ENCODE data around the gene EPHA5. TPM values are rescaled to one million over a fixed set of nuclear protein-coding genes. Genes with fewer than 3 reads are reported as not detected.

Gene EPHA5
- total RNA-seq, 3 donors from 2014 or later (not counting 1 experiment from before 2014, with no cell fraction given): not detected

GRCh38 chr4:65671372-65671771, 1.1 kb upstream of the EPHA5 start:
- Histone ChIP-seq H3K4me3 (ENCODE audit: low read length) (no peak overlapping the region), H3K27me3 (ENCODE audit: control insufficient read depth, insufficient read depth, low read length) (peaks cover 9% of the 10 kb centered on the region), H3K4me1 (ENCODE audit: control insufficient read depth, insufficient read depth, low read length) (no peaks in the 10 kb centered on the region), H3K9me3 (ENCODE audit: control insufficient read depth, insufficient read depth, low read length) (peaks cover 3% of the 10 kb centered on the region), H3K27ac (ENCODE audit: low read length) (no peak overlapping the region), H3K36me3 (ENCODE audit: control insufficient read depth, insufficient read depth, low read length) (no peaks in the 10 kb centered on the region)
- Mint-ChIP-seq H3K36me3 (peaks cover 13% of the 10 kb centered on the region), H3K27me3 (ENCODE audit: low read depth in 2 of 2) (peaks cover 28 to 34% of the 10 kb centered on the region in 2 donors), H3K4me3 (no peak overlapping the region), H3K9me3 (peaks cover 2 to 13% of the 10 kb centered on the region in 2 donors), H3K27ac (no peak overlapping the region), H3K4me1 (peaks cover 0 to 5% of the 10 kb centered on the region in 2 donors)
- DNase-seq (no peak), ATAC-seq (no peak)
- TF ChIP-seq, protein P1, sequence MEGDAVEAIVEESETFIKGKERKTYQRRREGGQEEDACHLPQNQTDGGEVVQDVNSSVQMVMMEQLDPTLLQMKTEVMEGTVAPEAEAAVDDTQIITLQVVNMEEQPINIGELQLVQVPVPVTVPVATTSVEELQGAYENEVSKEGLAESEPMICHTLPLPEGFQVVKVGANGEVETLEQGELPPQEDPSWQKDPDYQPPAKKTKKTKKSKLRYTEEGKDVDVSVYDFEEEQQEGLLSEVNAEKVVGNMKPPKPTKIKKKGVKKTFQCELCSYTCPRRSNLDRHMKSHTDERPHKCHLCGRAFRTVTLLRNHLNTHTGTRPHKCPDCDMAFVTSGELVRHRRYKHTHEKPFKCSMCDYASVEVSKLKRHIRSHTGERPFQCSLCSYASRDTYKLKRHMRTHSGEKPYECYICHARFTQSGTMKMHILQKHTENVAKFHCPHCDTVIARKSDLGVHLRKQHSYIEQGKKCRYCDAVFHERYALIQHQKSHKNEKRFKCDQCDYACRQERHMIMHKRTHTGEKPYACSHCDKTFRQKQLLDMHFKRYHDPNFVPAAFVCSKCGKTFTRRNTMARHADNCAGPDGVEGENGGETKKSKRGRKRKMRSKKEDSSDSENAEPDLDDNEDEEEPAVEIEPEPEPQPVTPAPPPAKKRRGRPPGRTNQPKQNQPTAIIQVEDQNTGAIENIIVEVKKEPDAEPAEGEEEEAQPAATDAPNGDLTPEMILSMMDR (IDR thresholded peaks at IDR 0.05): no peak
- intact Hi-C loops (cut with micrococcal nuclease): no loop called here
- 50% methylated on average over 1 of the region's 2 CpGs for WGBS (ENCODE audit: insufficient coverage)

- no peak overlapping the region for H3K27ac ChIP-seq (ENCODE audit: low read length)
- no peak overlapping the region for H3K27ac Mint-ChIP-seq
- H3K36me3 Mint-ChIP-seq: peaks cover 13% of the 10 kb centered on the region
- H3K4me3 Mint-ChIP-seq: no peak overlapping the region
- H3K4me1 Mint-ChIP-seq: peaks cover 0 to 5% of the 10 kb centered on the region in 2 donors
- peaks cover 3% of the 10 kb centered on the region for H3K9me3 ChIP-seq (ENCODE audit: control insufficient read depth, insufficient read depth, low read length)
- H3K4me3 ChIP-seq (ENCODE audit: low read length): no peak overlapping the region
- H3K27me3 Mint-ChIP-seq (ENCODE audit: low read depth in 2 of 2): peaks cover 28 to 34% of the 10 kb centered on the region in 2 donors
- H3K27me3 ChIP-seq (ENCODE audit: control insufficient read depth, insufficient read depth, low read length): peaks cover 9% of the 10 kb centered on the region
- H3K4me1 ChIP-seq (ENCODE audit: control insufficient read depth, insufficient read depth, low read length): no peaks in the 10 kb centered on the region
- intact Hi-C loops (cut with micrococcal nuclease): no loop called here
- H3K36me3 ChIP-seq (ENCODE audit: control insufficient read depth, insufficient read depth, low read length): no peaks in the 10 kb centered on the region
- no peak for ATAC-seq
- 2% methylated on average over 6 of the region's 6 CpGs for WGBS (ENCODE audit: insufficient coverage)
- no peak for DNase-seq
- TF ChIP-seq, protein P1 (IDR thresholded peaks at IDR 0.05): no peak
- H3K9me3 Mint-ChIP-seq: peaks cover 2 to 13% of the 10 kb centered on the region in 2 donors
These were observed 314 bp downstream of the EPHA5 start for GRCh38 chr4:65670020-65670330.

DNA sequence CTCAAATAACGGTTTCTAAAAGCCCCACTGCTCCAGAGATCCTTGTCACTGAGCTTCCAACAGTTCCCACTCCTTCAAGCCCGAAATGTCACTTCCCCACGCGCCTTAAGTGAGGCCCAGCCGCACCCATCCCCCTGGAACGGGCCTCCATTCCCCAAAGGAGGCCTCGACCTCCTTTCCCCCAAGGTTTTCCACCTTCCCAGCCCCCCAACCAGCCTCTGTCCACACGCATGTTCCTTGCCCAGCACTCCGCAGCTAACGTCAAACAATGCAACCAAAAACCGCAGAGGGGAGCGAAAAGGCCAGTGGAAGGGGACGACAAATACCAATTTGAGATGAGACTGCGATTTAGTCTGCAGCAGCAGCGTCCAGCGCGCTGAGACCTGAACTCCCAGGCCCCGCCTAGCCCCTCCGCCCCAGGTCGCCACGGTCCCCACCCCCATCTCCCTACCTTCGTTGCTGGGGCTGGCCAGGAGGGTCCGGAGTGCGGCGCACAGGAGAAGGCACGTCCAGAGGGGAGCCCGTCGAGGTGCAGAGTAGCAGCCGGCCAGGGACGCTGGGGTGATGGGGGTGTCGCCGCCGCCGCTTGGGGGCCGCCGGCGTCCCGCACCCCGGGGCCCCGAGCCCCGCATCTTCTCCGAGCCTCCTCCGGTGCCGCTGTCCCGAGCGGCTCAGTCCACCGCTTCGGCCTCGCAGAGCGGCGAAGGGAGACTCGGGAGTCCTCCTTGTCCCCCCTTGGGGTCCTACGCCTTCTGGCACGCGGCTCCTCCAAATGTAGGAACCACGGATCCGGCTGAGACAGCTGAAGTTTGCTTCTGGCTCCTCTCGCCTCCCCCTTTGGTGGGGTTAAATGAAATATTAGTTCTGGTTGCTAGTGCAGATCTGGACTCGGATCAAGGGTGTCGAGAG, 924 bp downstream of the EPHA5 start:
- Histone ChIP-seq H3K27me3 (ENCODE audit: control insufficient read depth, insufficient read depth, low read length) (peaks cover 9% of the 10 kb centered on the region), H3K36me3 (ENCODE audit: control insufficient read depth, insufficient read depth, low read length) (no peaks in the 10 kb centered on the region), H3K4me1 (ENCODE audit: control insufficient read depth, insufficient read depth, low read length) (no peaks in the 10 kb centered on the region), H3K27ac (ENCODE audit: low read length) (no peak overlapping the region), H3K9me3 (ENCODE audit: control insufficient read depth, insufficient read depth, low read length) (peaks cover 3% of the 10 kb centered on the region), H3K4me3 (ENCODE audit: low read length) (no peak overlapping the region)
- 6% methylated on average over 60 of the region's 60 CpGs for WGBS (ENCODE audit: insufficient coverage)
- ATAC-seq (no peak), DNase-seq (no peak)
- H3K36me3 Mint-ChIP-seq: peaks cover 13% of the 10 kb centered on the region
- H3K4me1 Mint-ChIP-seq: peaks cover 0 to 5% of the 10 kb centered on the region in 2 donors
- peaks cover 2 to 13% of the 10 kb centered on the region in 2 donors for H3K9me3 Mint-ChIP-seq
- peaks cover 28 to 34% of the 10 kb centered on the region in 2 donors for H3K27me3 Mint-ChIP-seq (ENCODE audit: low read depth in 2 of 2)
- no peak overlapping the region for H3K4me3 Mint-ChIP-seq
- no peak overlapping the region for H3K27ac Mint-ChIP-seq
- intact Hi-C loops (cut with micrococcal nuclease): no loop called here
- TF ChIP-seq, protein P1 (IDR thresholded peaks at IDR 0.05): no peak
